GM12801 (cell line): ENCODE results near the gene RALY.

Experiments
- TF ChIP-seq, protein P1 (sequence below): IDR thresholded peaks from one replicate; pipeline ENCODE4 v1.5.1; 2011; ENCODE audit warnings: control low read depth; ENCODE audit not compliant: insufficient read length; ENCODE audit errors: extremely low read depth

RALY gene

DNA sequence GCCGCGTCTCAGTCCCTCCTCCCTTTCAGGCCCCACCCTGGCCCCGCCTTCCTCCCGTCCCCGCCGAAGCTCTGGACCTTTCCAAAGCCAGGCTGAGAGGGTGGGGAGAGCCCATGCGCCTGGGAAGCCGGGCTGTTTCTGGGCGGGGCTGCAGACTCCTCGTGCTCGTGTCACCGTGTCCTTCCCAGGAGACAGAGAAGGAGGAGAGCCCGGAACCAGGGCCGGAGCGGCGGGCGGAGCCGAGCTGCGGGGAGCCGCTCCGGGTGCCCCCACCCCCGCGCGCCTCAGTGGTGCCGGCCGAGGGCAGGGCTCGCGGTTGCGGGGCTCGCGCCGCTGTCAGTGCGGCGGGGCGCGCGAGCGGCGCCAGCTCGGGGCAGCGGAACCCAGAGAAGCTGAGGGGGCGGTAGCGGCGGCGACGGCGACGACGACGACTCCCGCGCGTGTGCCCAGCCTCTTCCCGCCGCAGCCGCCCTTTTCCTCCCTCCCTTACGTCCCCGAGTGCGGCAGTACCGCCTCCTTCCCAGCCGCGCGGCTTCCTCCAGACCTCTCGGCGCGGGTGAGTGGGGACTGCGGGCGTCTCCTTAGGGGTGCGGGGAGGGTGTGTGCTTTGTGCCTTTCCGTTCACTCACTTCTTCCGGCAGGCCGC lies at the start of gene RALY:
Gene RALY (plus strand): TSS at position 336 of the 646 bp plus-strand sequence. CDS start 78,164 bp downstream, outside the sequence.
- TF ChIP-seq, protein P1, sequence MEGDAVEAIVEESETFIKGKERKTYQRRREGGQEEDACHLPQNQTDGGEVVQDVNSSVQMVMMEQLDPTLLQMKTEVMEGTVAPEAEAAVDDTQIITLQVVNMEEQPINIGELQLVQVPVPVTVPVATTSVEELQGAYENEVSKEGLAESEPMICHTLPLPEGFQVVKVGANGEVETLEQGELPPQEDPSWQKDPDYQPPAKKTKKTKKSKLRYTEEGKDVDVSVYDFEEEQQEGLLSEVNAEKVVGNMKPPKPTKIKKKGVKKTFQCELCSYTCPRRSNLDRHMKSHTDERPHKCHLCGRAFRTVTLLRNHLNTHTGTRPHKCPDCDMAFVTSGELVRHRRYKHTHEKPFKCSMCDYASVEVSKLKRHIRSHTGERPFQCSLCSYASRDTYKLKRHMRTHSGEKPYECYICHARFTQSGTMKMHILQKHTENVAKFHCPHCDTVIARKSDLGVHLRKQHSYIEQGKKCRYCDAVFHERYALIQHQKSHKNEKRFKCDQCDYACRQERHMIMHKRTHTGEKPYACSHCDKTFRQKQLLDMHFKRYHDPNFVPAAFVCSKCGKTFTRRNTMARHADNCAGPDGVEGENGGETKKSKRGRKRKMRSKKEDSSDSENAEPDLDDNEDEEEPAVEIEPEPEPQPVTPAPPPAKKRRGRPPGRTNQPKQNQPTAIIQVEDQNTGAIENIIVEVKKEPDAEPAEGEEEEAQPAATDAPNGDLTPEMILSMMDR = no peak

DNA sequence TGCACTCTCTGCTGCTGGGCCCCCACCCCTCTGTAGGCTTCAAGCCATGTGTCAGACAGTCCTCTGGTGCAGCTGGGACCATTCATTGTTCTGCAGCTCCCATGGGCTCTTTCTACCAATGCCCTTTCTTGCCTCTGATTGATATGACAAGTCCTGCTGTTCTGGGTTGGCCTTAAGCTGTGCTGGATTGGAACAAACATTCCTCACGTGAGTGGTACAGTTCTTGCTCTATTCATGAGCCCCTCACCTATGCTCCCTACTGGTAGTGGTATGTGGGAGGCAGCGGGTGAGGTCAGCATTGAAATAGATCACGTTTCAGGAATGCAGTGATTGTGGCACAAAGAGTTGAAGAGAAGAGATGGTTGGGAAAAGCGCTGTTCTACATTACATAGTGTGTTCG lies 48.8 kb upstream of the RALY start:
- TF ChIP-seq, protein P1 = no peak

DNA sequence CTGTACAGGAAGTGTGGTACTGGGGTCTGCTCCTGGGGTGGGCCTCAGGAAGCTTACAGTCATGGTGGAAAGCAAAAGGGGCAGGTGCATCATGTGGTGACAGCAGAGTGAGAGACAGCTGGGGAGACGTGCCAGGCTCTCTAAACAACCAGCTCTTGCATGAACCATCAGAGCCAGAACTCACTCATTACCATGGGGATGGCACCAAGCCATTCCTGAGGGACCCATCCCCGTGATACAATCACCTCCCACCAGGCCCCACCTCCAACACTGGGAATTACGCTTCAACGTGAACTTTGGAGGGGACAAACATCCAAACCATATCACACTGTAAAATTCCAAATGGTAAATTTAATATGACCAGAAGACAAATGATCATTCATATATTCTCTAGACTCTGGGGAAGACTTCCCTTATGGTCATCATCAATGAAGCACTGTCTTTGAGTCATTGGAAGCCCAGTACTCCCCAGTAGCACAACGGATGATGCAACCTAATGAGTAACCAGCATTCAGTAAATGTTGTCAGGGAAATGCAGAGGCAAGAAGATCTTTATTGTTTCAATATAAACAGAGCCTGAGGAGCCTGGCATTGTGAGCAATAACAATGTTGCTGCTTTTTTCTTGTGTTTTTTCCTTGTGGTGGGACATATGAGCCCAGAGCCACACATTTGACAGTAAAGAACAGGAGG lies 48.2 kb upstream of the RALY start:
- TF ChIP-seq, protein P1 = no peak

DNA sequence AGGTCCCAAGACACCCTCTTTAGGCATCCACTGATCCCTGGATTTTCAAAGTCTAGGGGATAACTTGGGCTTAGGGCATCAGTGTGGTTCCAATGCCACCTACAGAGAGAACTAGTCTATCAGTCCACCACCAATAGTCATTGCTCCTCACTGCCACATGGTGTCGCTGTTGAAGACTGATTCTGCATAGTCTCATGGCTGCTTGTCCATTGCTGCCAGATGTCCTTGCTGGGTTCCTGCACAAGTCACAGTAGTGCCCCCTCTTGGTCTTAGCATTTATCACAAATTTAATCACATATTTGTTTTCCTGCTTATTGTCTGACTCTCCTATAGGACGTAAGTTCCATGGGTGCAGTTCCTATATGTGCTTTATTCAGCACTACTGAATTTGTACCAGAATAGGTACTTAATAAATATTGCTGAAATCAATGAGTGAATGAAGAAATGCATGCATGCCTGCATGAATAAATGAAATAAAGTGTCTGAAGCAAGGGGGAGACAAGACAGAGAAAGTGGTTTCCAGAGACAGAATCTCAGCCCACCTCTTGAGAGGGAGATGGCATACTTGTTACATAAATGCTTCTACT lies 45.9 kb upstream of the RALY start:
- TF ChIP-seq, protein P1 = no peak

DNA sequence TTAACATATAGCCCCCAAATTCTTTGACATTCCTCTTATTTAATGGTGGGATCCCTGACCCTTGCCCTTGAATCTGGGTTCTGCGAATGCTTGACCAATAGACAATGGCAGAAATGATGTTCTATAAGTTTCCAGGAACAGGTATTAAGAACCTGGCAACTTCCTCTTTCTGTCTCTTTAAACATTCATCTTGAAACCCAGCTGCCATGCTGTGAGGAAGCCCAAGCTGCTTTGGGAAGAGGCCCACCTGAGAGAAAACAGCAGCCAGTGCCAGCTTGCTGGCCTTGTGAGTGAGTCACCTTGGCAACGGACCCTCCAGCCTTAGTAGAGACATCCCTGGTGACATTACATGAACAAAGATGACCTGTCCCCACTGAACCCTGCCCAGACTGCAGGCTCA lies 45.2 kb upstream of the RALY start:
- TF ChIP-seq, protein P1 = no peak

DNA sequence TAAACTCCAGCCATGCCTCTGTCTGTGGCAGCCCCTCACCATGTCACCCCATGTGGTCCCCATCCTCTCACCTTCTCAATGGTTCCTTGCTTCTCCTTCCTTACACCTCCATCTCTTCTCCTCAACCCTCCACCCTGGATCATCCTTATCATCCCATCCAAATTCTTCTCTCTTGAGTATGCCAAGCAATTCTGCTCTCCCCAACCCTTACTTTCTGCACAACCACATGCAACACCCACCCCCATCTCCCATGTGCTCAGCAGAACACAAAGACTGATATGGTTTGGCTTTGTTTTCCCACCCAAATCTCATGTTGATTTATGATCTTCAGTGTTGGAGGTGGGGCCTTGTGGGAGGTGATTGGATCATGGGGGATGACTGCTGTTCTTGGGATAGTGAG lies 42.5 kb upstream of the RALY start:
- TF ChIP-seq, protein P1 = no peak

DNA sequence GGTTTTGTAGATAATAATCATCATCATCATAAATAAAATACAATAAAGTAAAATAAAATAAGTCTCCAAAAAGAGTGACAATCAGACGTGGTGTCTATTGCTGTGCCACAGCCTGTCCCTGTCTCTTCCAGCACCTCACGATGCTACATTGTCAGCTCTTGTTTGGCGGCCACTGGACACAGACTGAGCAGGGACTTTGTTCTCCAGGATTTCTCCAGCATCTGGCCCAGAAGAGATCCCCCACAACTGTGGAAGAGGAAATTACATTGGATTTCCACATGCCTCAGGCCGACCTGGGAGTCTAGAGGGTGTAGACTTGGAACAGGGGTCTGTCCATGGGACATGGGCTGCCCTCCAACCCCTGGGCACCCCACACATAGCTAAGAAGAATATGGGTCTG lies 39.2 kb upstream of the RALY start:
- TF ChIP-seq, protein P1 = no peak
